A673 (cell line): Measurements from ENCODE around the gene TDRD3. TPM values are rescaled to one million over a fixed set of nuclear protein-coding genes. Genes with fewer than 3 reads are reported as not detected.

Experiments used
- BruUV-seq: library from RNA; stranded (reverse); fragments of 400-500 nt; replicated peaks from 2 replicates; lab custom pipeline; 2021; lab: Mats Ljungman, UMichigan
- CTCF ChIA-PET: fragments of 300-600 bp; sonication (Branson Sonifier 250); formaldehyde crosslinking; loops from one replicate; lab custom pipeline; 2022; ENCODE audit warnings: antibody characterized with exemption; lab: Charles Lee
- POLR2A ChIA-PET: fragments of 300-600 bp; sonication (Branson Sonifier 250); formaldehyde crosslinking; loops from one replicate; lab custom pipeline; 2022; ENCODE audit warnings: antibody characterized with exemption; ENCODE audit not compliant: low non-redundant PET; lab: Charles Lee
- DNase-seq: peaks from one replicate; pipeline ENCODE4 v3.0.0-alpha.2; 2015; ENCODE audit warnings: low spot score
- H3K27ac ChIP-seq: fragments of 200-600 bp; sonication (generic); 2 replicates; pipeline ENCODE4 v1.5.1; 2016; ENCODE audit warnings: mixed run types, low read depth, mild to moderate bottlenecking, mixed read lengths, antibody characterized with exemption, low read length; ENCODE audit not compliant: poor library complexity, severe bottlenecking
- H3K27me3 ChIP-seq: fragments of 200-600 bp; sonication (generic); replicated peaks from 2 replicates; pipeline ENCODE4 v1.6.1; 2017; ENCODE audit warnings: mixed run types, low read depth, mild to moderate bottlenecking, mixed read lengths, antibody characterized with exemption, low read length; ENCODE audit not compliant: insufficient read depth, poor library complexity
- H3K36me3 ChIP-seq: fragments of 200-600 bp; sonication (generic); 2 replicates; pipeline ENCODE4 v1.6.1; 2016; ENCODE audit warnings: mixed run types, mild to moderate bottlenecking, mixed read lengths, antibody characterized with exemption, low read length; ENCODE audit not compliant: insufficient read depth, poor library complexity, severe bottlenecking
- H3K4me1 ChIP-seq: fragments of 200-600 bp; sonication (generic); 2 replicates; pipeline ENCODE4 v1.6.1; 2017; ENCODE audit warnings: mixed run types, mild to moderate bottlenecking, mixed read lengths, antibody characterized with exemption, low read length; ENCODE audit not compliant: insufficient read depth, poor library complexity, severe bottlenecking
- H3K4me3 ChIP-seq: fragments of 200-600 bp; sonication (generic); 2 replicates; pipeline ENCODE4 v1.5.1; 2016; ENCODE audit warnings: low read depth, mixed run types, mild to moderate bottlenecking, mixed read lengths, low read length; ENCODE audit not compliant: poor library complexity, severe bottlenecking
- H3K9me3 ChIP-seq: fragments of 200-600 bp; sonication (generic); 2 replicates; pipeline ENCODE4 v1.6.1; 2016; ENCODE audit warnings: mixed run types, low read depth, mild to moderate bottlenecking, mixed read lengths, antibody characterized with exemption, low read length; ENCODE audit not compliant: poor library complexity, severe bottlenecking
- CTCF ChIP-seq: fragments of 300-800, 200-600 bp; sonication (generic); conservative IDR thresholded peaks from 2 replicates; pipeline ENCODE4 v1.5.1; 2017; ENCODE audit warnings: low read depth, mild to moderate bottlenecking, antibody characterized with exemption, low read length, moderate library complexity, mixed read lengths
- EZH2 ChIP-seq: fragments of 200-600 bp; sonication (generic); IDR thresholded peaks from 2 replicates; pipeline ENCODE4 v1.6.1; 2017; ENCODE audit warnings: borderline replicate concordance, low read depth, mild to moderate bottlenecking, mixed read lengths, antibody characterized with exemption, low read length; ENCODE audit not compliant: poor library complexity, severe bottlenecking
- intact Hi-C: fragments of 100-400 bp; cut with micrococcal nuclease; formaldehyde crosslinking; loops from one replicate; pipeline ENCODE4 v1.10.0; 2022; ENCODE audit not compliant: unreplicated experiment
- total RNA-seq: library from RNA; stranded (reverse); gene quantifications from 2 replicates; pipeline ENCODE4 v1.2.3, GENCODE V29; 2021

Gene TDRD3
- total RNA-seq, 1 experiment from 2014 or later = 30.7 TPM

- POLR2A ChIA-PET = no interaction called here
- peak; percentile 68 for DNase-seq
- CTCF ChIA-PET = no interaction called here
Measured at GRCh38 chr13:60351326-60351725, 45.7 kb upstream of the TDRD3 start.

GRCh38 chr13:60351855-60352615, 45.0 kb upstream of the TDRD3 start:
- ChIA-PET CTCF (no interaction called here), POLR2A (no interaction called here)
- H3K27me3 ChIP-seq = no peaks in the 10 kb centered on the region
- no peak for DNase-seq
- H3K27ac ChIP-seq = no peak overlapping the region
- no peak overlapping the region for H3K4me3 ChIP-seq
- intact Hi-C loops = no loop called here
- no peaks in the 10 kb centered on the region for H3K4me1 ChIP-seq
- no peaks in the 10 kb centered on the region for H3K9me3 ChIP-seq
- no peak for TF ChIP-seq EZH2
- TF ChIP-seq CTCF = no peak
- H3K36me3 ChIP-seq = no peaks in the 10 kb centered on the region
- no TSS peak for BruUV-seq

More at GRCh38 chr13:60351326-60351725, 45.7 kb upstream of the TDRD3 start:
- Histone ChIP-seq H3K27ac (no peak overlapping the region), H3K4me1 (no peaks in the 10 kb centered on the region), H3K4me3 (no peak overlapping the region), H3K9me3 (no peaks in the 10 kb centered on the region), H3K36me3 (no peaks in the 10 kb centered on the region), H3K27me3 (no peaks in the 10 kb centered on the region)
- intact Hi-C loops = no loop called here
- no TSS peak for BruUV-seq
- no peak for TF ChIP-seq CTCF
- TF ChIP-seq EZH2 = no peak

- DNase-seq = no peak
Measured at GRCh38 chr13:60352644-60353043, 44.4 kb upstream of the TDRD3 start.

More at GRCh38 chr13:60352644-60353043, 44.4 kb upstream of the TDRD3 start:
- Histone ChIP-seq H3K36me3 (no peaks in the 10 kb centered on the region), H3K4me3 (no peak overlapping the region), H3K4me1 (no peaks in the 10 kb centered on the region), H3K9me3 (no peaks in the 10 kb centered on the region), H3K27me3 (no peaks in the 10 kb centered on the region), H3K27ac (no peak overlapping the region)
- ChIA-PET CTCF (no interaction called here), POLR2A (no interaction called here)
- BruUV-seq = no TSS peak
- intact Hi-C loops = no loop called here
- no peak for TF ChIP-seq EZH2
- TF ChIP-seq CTCF = no peak
